ENCODE results near the gene ITGAD.
A peak's percentile ranks its signal among the peaks of the same experiment; 100 is the strongest.

Gene ITGAD

GRCh38 chr16:31471875-31472708 lies 79.0 kb downstream of the ITGAD start, which contains the start of gene TGFB1I1:
TGFB1I1 (plus strand) TSS chr16:31472152; CDS start chr16:31472189, 37 bp downstream.
- H3K4me3 ChIP-seq (ENCODE audit: low read length): no peak within 1 kb of the TSS
- H3K79me2 ChIP-seq (ENCODE audit: control insufficient read depth, low read length): no peaks in the 10 kb centered on the region
- no peaks in the 10 kb centered on the region for H3K9me2 ChIP-seq (replicated peaks; ENCODE audit: control insufficient read depth, low read length)
- H3K27me3 ChIP-seq (ENCODE audit: control insufficient read depth, low read length): 0 out of 2 replicates have a peak, but pooled peaks cover under 1% of the 10 kb centered on the region
- H3K4me2 ChIP-seq (ENCODE audit: low read length): no peak within 1 kb of the TSS
- H4K20me1 ChIP-seq (ENCODE audit: control insufficient read depth, insufficient read depth, low read depth, low read length): no peaks in the 10 kb centered on the region
- TF ChIP-seq EZH2phosphoT487 (IDR thresholded peaks at IDR 0.05; ENCODE audit: borderline replicate concordance, low read length) (no peak), CTCF (IDR thresholded peaks at IDR 0.05; ENCODE audit: low read depth, low read length, poor library complexity, severe bottlenecking) (no peak)
- H3K27ac ChIP-seq (ENCODE audit: low read depth, low read length): no peak within 1 kb of the TSS
- peaks cover 10% of the 10 kb centered on the region for H3K4me1 ChIP-seq (ENCODE audit: control insufficient read depth, low read length)
- H3K9me3 ChIP-seq (ENCODE audit: control insufficient read depth, insufficient read depth, low read length): no peaks in the 10 kb centered on the region
- no peaks in the 10 kb centered on the region for H3F3A ChIP-seq (ENCODE audit: control insufficient read depth, insufficient read depth)
- no peaks in the 10 kb centered on the region for H3K36me3 ChIP-seq (ENCODE audit: control insufficient read depth, low read length)

GRCh38 chr16:31472709-31473203 lies 79.6 kb downstream of the ITGAD start:
- Histone ChIP-seq H3K4me2 (ENCODE audit: low read length) (no peak overlapping the region), H3K27ac (ENCODE audit: low read depth, low read length) (no peak overlapping the region), H4K20me1 (ENCODE audit: control insufficient read depth, insufficient read depth, low read depth, low read length) (no peaks in the 10 kb centered on the region), H3K9me2 (replicated peaks; ENCODE audit: control insufficient read depth, low read length) (no peaks in the 10 kb centered on the region), H3K36me3 (ENCODE audit: control insufficient read depth, low read length) (no peaks in the 10 kb centered on the region), H3K27me3 (ENCODE audit: control insufficient read depth, low read length) (peaks cover 5% of the 10 kb centered on the region), H3K4me1 (ENCODE audit: control insufficient read depth, low read length) (peaks cover 11% of the 10 kb centered on the region), H3K9me3 (ENCODE audit: control insufficient read depth, insufficient read depth, low read length) (no peaks in the 10 kb centered on the region), H3K4me3 (ENCODE audit: low read length) (no peak overlapping the region), H3K79me2 (ENCODE audit: control insufficient read depth, low read length) (no peaks in the 10 kb centered on the region), H3F3A (ENCODE audit: control insufficient read depth, insufficient read depth) (no peaks in the 10 kb centered on the region)
- TF ChIP-seq CTCF (IDR thresholded peaks at IDR 0.05; ENCODE audit: low read depth, low read length, poor library complexity, severe bottlenecking): peak; percentile 11
- TF ChIP-seq EZH2phosphoT487 (IDR thresholded peaks at IDR 0.05; ENCODE audit: borderline replicate concordance, low read length): no peak

GRCh38 chr16:31473264-31473984 lies 80.3 kb downstream of the ITGAD start:
- Histone ChIP-seq H3K36me3 (ENCODE audit: control insufficient read depth, low read length) (no peaks in the 10 kb centered on the region), H3K9me2 (replicated peaks; ENCODE audit: control insufficient read depth, low read length) (no peaks in the 10 kb centered on the region), H3K79me2 (ENCODE audit: control insufficient read depth, low read length) (no peaks in the 10 kb centered on the region), H3F3A (ENCODE audit: control insufficient read depth, insufficient read depth) (no peaks in the 10 kb centered on the region), H3K9me3 (ENCODE audit: control insufficient read depth, insufficient read depth, low read length) (no peaks in the 10 kb centered on the region), H4K20me1 (ENCODE audit: control insufficient read depth, insufficient read depth, low read depth, low read length) (no peaks in the 10 kb centered on the region), H3K27ac (ENCODE audit: low read depth, low read length) (no peak overlapping the region), H3K27me3 (ENCODE audit: control insufficient read depth, low read length) (peaks cover 8% of the 10 kb centered on the region), H3K4me3 (ENCODE audit: low read length) (no peak overlapping the region), H3K4me1 (ENCODE audit: control insufficient read depth, low read length) (peaks cover 12% of the 10 kb centered on the region), H3K4me2 (ENCODE audit: low read length) (no peak overlapping the region)
- TF ChIP-seq CTCF (IDR thresholded peaks at IDR 0.05; ENCODE audit: low read depth, low read length, poor library complexity, severe bottlenecking): no peak
- no peak for TF ChIP-seq EZH2phosphoT487 (IDR thresholded peaks at IDR 0.05; ENCODE audit: borderline replicate concordance, low read length)
